ENCODE results near the gene LAMA5. TPM values are rescaled to one million over a fixed set of nuclear protein-coding genes. Genes with fewer than 3 reads are reported as not detected.

The LAMA5 gene
- total and polyA plus RNA-seq, 2 experiments from 2014 or later = 201 to 298 TPM

- H3F3A ChIP-seq (replicated peaks; ENCODE audit: low read depth) = no peaks in the 10 kb centered on the region
- peaks cover 16% of the 10 kb centered on the region for H3K36me3 ChIP-seq (ENCODE audit: insufficient read depth)
- Mint-ChIP-seq H3K4me1 (peaks cover 3% of the 10 kb centered on the region; the same call in 1 of the 3 replicates), H3K9me3 (peaks cover 13% of the 10 kb centered on the region; the same call in 2 of the 3 replicates), H3K27me3 (ENCODE audit: insufficient read depth, low read depth, poor library complexity) (peaks cover 2% of the 10 kb centered on the region), H3K4me3 (no peak overlapping the region), H3K36me3 (ENCODE audit: low read depth) (peaks cover 50% of the 10 kb centered on the region), H3K27ac (no peak overlapping the region)
- DNase-seq (ENCODE audit: low spot score) (no peak), ATAC-seq (no peak)
- no peak overlapping the region for H3K4me3 ChIP-seq
- no peak for TF ChIP-seq STAT1 (IDR thresholded peaks at IDR 0.05; ENCODE audit: unreplicated experiment)
- TF ChIP-seq ZNF462 (CRISPR knock-in tag; IDR thresholded peaks at IDR 0.05) = no peak
- no peak for TF ChIP-seq REST (IDR thresholded peaks at IDR 0.05; ENCODE audit: unreplicated experiment)
- no peak for TF ChIP-seq ZNF331 (CRISPR knock-in tag; IDR thresholded peaks at IDR 0.05; ENCODE audit: low read depth)
- TF ChIP-seq CTCF (conservative IDR thresholded peaks at IDR 0.05; ENCODE audit: low read depth in 2 of 2) = no peak
- no peak overlapping the region for H3K27ac ChIP-seq (ENCODE audit: low read depth)
- no peaks in the 10 kb centered on the region for H3K79me2 ChIP-seq (replicated peaks; ENCODE audit: insufficient read depth)
- no peak overlapping the region for H3K4me2 ChIP-seq
- no peak overlapping the region for H2AFZ ChIP-seq
- H3K27me3 ChIP-seq (ENCODE audit: insufficient read depth) = no peaks in the 10 kb centered on the region
- no peaks in the 10 kb centered on the region for H3K4me1 ChIP-seq (ENCODE audit: insufficient read depth)
- no peaks in the 10 kb centered on the region; the same call in 1 of the 2 replicates for H4K20me1 ChIP-seq (replicated peaks; ENCODE audit: insufficient read depth)
- H3K9me2 ChIP-seq (ENCODE audit: insufficient read depth) = no peaks in the 10 kb centered on the region
Measured at GRCh38 chr20:62267543-62267942, 99.6 kb downstream of the LAMA5 start.

Measured in GM23338 (cell line).